IMR-90 (cell line): ENCODE measurements around the gene DUSP10.

Source experiments
- BHLHE40 ChIP-seq: fragments of 150-350 bp; IDR thresholded peaks from 2 replicates; pipeline ENCODE4 v1.6.1; 2016; ENCODE audit warnings: mild to moderate bottlenecking, low read depth, low read length
- CHD1 ChIP-seq: IDR thresholded peaks from 2 replicates; pipeline ENCODE4 v1.6.1; 2012; ENCODE audit warnings: low read depth, low read length, improper control_type of control experiment
- CTCF ChIP-seq: conservative IDR thresholded peaks from 2 replicates; pipeline ENCODE4 v1.5.1; 2012; ENCODE audit warnings: mild to moderate bottlenecking, low read depth, low read length, improper control_type of control experiment
- FOS ChIP-seq: fragments of 150-350 bp; IDR thresholded peaks from 2 replicates; pipeline ENCODE4 v1.6.1; 2016; ENCODE audit warnings: low read depth, low read length
- MAZ ChIP-seq: IDR thresholded peaks from 2 replicates; pipeline ENCODE4 v1.6.1; 2012; ENCODE audit warnings: low read depth, mild to moderate bottlenecking, low read length, improper control_type of control experiment, moderate library complexity, borderline replicate concordance
- MXI1 ChIP-seq: IDR thresholded peaks from 2 replicates; pipeline ENCODE4 v1.6.1; 2012; ENCODE audit warnings: low read depth, mild to moderate bottlenecking, low read length, moderate library complexity, borderline replicate concordance
- POLR2A ChIP-seq: IDR thresholded peaks from 2 replicates; pipeline ENCODE4 v1.6.1; 2012; ENCODE audit warnings: mild to moderate bottlenecking, low read depth, low read length
- RCOR1 ChIP-seq: IDR thresholded peaks from 2 replicates; pipeline ENCODE4 v1.6.1; 2012; ENCODE audit warnings: mild to moderate bottlenecking, low read length, improper control_type of control experiment; ENCODE audit not compliant: insufficient replicate concordance
- RFX5 ChIP-seq: IDR thresholded peaks from 2 replicates; pipeline ENCODE4 v1.8.0; 2012; ENCODE audit warnings: low read depth, mild to moderate bottlenecking, low read length, moderate library complexity
- SMC3 ChIP-seq: fragments of 150-350 bp; IDR thresholded peaks from 2 replicates; pipeline ENCODE4 v1.6.1; 2016; ENCODE audit warnings: low read depth, mild to moderate bottlenecking, antibody characterized with exemption, low read length, moderate library complexity
- USF2 ChIP-seq: fragments of 150-350 bp; IDR thresholded peaks from 2 replicates; pipeline ENCODE4 v1.6.1; 2017; ENCODE audit warnings: mild to moderate bottlenecking, antibody characterized with exemption, low read length, low read depth
- TF ChIP-seq, protein P1 (sequence below): fragments of 150-350 bp; IDR thresholded peaks from 2 replicates; pipeline ENCODE4 v1.6.1; 2016; ENCODE audit warnings: low read depth, mild to moderate bottlenecking, low read length, moderate library complexity, borderline replicate concordance

GRCh38 chr1:221688488-221688843, 53.4 kb downstream of the DUSP10 start:
- TF ChIP-seq CTCF = no peak
- TF ChIP-seq POLR2A = no peak
- TF ChIP-seq RFX5 = no peak
- TF ChIP-seq USF2 = no peak
- TF ChIP-seq BHLHE40 = no peak
- no peak for TF ChIP-seq CHD1
- TF ChIP-seq SMC3 = no peak
- no peak for TF ChIP-seq MXI1
- no peak for TF ChIP-seq FOS
- TF ChIP-seq RCOR1 = no peak
- TF ChIP-seq MAZ = no peak
- TF ChIP-seq, protein P1, sequence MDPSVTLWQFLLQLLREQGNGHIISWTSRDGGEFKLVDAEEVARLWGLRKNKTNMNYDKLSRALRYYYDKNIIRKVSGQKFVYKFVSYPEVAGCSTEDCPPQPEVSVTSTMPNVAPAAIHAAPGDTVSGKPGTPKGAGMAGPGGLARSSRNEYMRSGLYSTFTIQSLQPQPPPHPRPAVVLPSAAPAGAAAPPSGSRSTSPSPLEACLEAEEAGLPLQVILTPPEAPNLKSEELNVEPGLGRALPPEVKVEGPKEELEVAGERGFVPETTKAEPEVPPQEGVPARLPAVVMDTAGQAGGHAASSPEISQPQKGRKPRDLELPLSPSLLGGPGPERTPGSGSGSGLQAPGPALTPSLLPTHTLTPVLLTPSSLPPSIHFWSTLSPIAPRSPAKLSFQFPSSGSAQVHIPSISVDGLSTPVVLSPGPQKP = no peak
